HG03378 (cell line): Measurements from ENCODE around the gene AFF1.
A peak's percentile ranks its signal among the peaks of the same experiment; 100 is the strongest.
"Not testable (repeated sequence)": the region's sequence is repeated elsewhere in the genome, so short reads cannot be mapped to it uniquely, and the experiment has no call there.

ENCODE experiments used
- ATAC-seq: cut with Tn5 transposase; IDR thresholded peaks from one replicate; pipeline ENCODE4 v1.9.1; 2021; ENCODE audit warnings: mild to moderate bottlenecking, moderate library complexity; ENCODE audit not compliant: unreplicated experiment

Gene AFF1

DNA sequence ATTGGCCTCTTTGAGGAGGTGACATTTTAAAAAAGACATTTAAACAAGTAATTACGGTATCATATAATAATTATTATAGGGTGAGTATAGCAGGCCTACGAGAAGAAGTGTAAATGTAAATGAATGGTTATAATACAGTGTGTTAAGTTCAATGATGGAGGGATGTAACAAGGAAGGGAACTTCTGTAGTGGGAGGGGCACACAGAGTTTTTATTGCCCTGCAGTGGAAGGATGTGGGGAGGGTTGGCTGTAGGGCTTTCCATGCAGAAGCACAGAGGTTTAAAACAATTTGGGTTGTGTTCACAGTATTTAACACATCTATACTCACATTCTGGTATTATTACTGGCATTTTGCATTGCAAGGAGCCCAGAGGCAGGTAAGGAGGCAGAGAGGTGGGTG is 41.1 kb downstream of the AFF1 start:
- ATAC-seq, result no peak

GRCh38 chr4:86976801-86977485 is 42.1 kb downstream of the AFF1 start:
- no peak for ATAC-seq

- ATAC-seq, result peak; percentile 93
Observed at GRCh38 chr4:86977621-86978184, 42.9 kb downstream of the AFF1 start.

DNA sequence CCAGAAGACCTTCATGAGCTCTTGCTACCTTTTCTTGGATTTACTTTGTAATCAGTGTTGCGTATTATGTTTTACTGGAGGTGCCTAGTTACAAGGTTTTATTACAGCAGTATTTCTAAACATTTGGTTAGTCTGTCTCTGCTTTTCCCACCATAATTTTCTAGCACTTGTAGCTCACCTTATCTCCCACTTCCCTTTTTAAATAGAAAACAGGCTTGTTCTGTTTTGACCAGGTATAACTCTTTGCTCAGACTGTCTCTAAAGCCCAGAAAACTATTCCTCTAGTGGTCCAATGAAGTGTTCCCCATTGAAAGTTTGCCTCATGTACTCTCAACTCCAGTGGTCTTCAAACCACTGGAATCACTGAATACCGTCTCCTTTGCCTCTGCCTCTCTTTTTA is 43.9 kb downstream of the AFF1 start:
- no peak for ATAC-seq

GRCh38 chr4:86980230-86980629 is 45.4 kb downstream of the AFF1 start:
- no peak for ATAC-seq

DNA sequence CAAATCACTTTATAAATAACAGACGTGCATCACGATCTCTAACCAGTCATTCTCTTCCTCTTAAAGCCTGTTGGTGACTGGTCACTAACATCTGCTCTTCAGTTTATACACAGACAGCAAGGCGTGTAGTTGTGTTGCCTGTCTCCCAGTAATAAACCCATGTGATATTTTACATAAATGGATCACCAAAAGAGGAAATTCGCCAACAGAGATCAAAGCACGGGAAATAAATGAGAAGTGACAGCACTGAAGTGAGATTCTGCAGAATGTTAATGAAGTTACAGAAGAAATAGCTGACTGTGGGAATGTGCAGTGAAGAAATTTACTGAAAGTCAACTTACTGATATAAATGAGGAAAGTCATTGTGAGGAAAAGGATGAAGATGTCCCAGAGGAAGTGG is 47.0 kb downstream of the AFF1 start:
- ATAC-seq, result no peak

DNA sequence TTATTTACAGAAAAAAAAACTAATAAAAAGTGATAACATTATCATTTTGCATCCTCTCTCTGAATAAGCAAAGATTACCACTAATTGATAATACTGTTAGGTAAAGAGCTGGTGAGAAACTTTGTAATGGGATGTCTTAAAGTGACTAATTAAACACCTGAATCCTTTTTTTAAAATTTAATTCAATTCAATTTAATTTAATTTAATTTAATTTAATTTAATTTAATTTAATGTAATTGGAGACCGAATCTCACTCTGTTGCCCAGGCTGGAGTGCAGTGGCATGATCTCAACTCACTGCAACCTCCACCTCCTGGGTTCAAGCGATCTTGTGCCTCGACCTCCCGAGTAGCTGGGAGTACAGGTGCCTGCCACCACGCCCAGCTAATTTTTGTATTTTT is 51.0 kb downstream of the AFF1 start:
- ATAC-seq, result not testable (repeated sequence)

- not testable (repeated sequence) for ATAC-seq
Observed at GRCh38 chr4:86989658-86990057, 54.8 kb downstream of the AFF1 start.

DNA sequence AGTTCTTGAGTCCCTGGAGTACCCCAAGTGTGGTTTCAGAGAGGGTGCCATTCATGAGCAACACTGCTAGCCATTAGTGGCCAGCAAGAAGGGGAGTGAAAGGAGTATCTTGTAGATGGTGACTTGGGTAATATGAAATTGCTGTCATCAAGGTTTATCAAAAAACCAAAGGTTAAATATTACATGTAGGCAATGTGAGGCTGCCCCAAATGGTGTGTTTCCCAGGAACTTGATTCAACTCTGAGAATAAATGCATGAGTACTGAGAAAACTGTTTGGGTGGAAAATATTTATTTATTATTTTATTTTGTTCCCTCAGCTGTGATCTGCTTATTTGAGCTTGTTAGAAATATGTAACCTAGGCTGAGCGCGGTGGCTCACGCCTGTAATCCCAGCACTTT is 55.7 kb downstream of the AFF1 start:
- no peak for ATAC-seq

DNA sequence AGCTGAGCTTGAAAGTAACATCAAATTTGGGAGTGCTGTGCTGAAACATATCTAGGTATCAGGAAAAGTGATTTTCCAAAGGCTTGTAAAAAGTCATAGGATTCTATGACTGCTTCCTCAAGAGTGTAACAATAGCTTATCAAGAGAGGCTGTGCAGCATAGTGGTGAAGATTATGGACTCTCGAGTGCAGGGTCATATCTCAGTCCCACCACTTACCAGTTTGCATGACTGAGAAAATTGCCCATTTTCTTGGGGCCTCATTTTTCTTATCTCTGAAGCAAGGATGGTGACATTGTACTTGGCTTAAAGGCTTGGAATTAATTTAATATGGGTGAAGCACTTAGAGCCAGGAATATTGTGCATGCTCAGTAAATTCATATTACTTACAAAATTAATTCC is 57.2 kb downstream of the AFF1 start:
- no peak for ATAC-seq

DNA sequence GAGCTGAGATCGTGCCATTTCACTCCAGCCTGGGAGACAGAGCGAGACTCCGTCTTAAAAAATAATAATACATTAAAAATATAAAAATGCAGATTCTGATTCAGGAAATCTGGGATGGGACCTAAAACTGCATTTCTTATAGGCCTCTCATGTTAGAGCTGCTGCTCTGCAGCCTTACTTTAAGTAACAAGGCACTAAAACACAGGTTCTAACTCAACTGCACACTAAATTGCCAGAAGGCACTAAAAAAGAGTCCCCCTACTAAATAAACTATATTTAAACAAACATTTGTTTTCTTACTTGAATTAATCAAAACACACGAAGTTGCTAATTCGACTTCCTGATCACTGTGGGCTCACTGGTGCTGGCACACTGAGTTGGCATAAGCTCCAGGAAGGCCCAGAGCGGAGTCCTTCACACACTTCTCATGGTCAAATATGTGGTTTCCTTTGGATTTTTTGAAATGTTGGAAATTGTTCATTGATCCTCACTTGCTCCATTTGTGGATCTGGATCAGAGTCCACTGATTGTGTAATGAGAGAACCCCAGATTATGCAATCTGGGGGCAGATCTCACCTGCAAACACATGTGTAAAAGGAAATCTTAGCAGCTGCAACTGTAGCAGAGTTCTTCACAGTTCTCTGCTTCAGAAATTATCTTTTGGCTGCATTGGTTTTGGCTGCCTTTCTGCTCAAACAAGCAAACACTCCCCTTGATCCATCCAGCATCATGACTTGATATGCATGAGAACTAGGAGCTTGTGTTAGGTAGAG is 59.3 kb downstream of the AFF1 start:
- ATAC-seq, result no peak

GRCh38 chr4:86994686-86995085 is 59.9 kb downstream of the AFF1 start:
- no peak for ATAC-seq

DNA sequence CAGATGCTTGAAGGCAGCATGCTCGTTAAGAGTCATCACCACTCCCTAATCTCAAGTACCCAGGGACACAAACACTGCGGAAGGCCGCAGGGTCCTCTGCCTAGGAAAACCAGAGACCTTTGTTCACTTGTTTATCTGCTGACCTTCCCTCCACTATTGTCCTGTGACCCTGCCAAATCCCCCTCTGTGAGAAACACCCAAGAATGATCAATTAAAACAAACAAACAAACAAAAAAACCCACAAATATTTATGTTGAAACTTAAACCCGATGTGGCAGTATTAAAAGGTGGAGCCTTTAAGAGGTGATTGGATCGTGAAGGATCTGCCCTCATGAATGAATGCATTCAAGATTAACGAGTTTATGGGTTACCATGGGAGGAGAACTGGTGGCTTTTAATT is 61.7 kb downstream of the AFF1 start:
- not testable (repeated sequence) for ATAC-seq

DNA sequence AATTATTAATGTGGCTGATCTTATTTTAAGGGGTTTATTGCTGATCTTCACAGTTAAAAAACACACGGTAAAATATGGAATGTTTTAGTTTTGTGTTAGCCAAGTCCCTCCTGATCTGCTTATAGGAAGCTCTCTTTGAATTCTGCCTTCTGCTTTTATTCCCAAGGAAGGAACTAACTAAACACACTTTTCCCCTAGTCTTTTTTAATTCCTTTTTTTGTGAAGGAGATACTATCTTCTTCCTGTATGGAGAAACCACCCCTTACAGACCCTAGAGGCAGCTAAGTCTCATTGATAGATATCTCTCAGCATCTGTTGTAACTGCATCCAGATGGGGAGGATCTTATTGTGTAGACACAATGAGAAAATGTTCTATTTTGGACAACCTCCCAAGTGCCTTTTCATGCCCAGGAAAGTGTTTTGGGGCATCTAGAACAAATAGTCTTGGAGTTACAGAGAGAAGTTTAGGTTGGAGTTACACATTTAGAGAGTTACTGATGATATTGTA is 64.4 kb downstream of the AFF1 start:
- no peak for ATAC-seq

DNA sequence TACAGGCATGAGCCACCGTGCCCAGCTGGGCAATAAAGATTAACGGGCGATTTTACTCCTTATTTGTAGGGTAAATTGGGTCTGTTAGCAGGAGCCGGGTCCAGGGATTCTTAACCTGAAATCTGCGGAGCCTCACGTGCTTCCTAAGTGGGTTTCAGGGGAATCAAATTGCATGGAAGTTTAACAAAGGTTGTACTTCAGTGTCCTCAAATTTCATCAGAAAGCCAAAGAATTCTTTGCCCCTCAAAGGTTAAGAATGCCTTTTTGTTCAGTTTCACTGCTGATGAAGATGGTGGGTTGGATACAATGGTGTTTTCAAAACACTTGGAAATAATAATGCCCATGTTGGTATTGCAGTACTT is 67.9 kb downstream of the AFF1 start:
- ATAC-seq, result no peak

DNA sequence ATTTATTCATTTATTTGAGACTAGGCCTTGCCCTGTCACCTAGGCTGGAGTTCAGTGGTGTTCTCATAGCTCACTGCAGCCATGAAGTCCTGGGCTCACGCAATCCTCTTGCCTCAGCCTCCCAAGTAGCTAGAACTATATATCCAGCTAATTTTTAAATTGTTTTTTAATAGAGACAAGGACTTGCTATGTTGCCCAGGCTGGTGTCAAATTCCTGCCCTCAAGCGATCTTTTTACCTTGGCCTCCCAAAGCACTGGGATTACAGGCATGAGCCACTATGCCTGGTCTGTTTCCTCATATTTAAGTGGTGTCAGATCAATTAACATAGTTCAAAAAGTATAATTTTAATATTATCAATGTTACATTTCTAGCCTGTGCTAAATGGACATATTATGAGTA is 68.5 kb downstream of the AFF1 start:
- no peak for ATAC-seq

- no peak for ATAC-seq
Observed at GRCh38 chr4:87005369-87005689, 70.5 kb downstream of the AFF1 start.

DNA sequence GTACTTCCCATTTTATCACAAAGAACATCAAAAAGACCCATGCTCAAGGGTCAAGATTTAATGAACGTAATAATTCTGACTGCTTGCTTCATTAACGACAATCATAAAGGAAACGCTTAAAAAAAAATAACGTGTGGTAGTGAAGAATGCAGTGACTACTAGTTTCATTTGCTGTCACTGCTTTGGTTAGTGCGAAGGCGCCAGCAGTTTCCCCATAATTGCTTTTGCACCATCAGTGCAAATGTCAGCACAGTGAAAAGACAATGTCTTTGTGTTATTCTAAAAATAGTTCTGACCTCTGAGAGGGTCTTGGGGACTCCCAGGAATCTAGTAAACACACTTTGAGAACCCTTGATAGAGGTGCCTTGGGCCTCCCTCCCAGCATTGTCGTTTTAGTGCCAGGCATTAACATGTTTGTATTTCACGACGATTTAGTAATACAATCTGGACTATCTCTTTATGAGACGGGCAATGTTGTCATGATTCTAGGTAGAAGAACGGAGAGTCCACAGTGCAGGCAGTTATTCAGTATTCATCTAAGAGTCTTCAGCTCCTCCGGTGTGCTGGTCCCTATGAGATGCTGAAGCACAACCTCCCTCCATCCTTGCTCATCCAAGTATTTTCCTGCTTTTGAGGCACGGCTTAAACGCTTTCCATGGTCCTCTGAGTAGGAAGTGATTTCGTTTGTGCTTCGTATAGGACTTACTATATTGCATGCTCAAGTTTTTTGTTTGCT is 71.0 kb downstream of the AFF1 start:
- ATAC-seq, result peak; percentile 24

GRCh38 chr4:87006426-87006675 is 71.5 kb downstream of the AFF1 start:
- no peak for ATAC-seq

GRCh38 chr4:87006676-87007527 is 72.1 kb downstream of the AFF1 start:
- ATAC-seq, result peak; percentile 70
